ENCODE data around the gene GMDS.
A peak's percentile ranks its signal among the peaks of the same experiment; 100 is the strongest.

GMDS gene

DNA sequence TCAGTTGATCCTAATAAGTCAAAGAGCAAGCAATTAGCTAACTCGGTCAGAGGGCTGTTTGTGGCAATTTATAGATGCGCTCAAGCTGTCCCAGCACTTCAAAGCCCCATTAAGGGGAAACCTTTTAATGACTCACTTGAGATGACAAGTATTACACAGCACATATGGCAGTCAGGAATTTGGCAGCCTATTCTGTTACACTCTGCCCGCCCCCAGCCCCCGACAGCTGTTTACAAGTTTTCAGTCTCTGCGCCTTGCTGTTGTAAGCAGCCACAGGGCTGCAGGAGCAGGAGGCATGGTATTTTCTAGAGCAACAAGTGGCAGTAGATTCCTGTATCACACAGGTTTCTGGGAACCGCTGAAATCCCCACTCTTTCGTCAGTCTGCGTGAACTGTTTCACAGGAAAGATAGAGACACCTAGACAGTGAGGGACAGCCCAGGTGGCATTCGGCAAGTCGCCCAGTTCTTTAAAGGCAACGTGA, 372.7 kb downstream of the GMDS start:
- no peak overlapping the region for H2AFZ ChIP-seq (ENCODE audit: low read depth, low read length)
- no peaks in the 10 kb centered on the region for H3K36me3 ChIP-seq (replicated peaks; ENCODE audit: low read depth, low read length)
- no peaks in the 10 kb centered on the region for H3K79me2 ChIP-seq (ENCODE audit: low read length)
- H3K27me3 ChIP-seq (ENCODE audit: low read depth, low read length) = no peaks in the 10 kb centered on the region
- H3K4me1 ChIP-seq (ENCODE audit: low read length) = peaks cover 33% of the 10 kb centered on the region
- no peak overlapping the region for H3K9ac ChIP-seq (ENCODE audit: low read length)
- H3K4me3 ChIP-seq (ENCODE audit: low read length) = no peak overlapping the region
- H3K27ac ChIP-seq (ENCODE audit: low read length) = no peak overlapping the region
- no peak overlapping the region for H3K4me2 ChIP-seq (ENCODE audit: low read length)
- TF ChIP-seq, protein P1, sequence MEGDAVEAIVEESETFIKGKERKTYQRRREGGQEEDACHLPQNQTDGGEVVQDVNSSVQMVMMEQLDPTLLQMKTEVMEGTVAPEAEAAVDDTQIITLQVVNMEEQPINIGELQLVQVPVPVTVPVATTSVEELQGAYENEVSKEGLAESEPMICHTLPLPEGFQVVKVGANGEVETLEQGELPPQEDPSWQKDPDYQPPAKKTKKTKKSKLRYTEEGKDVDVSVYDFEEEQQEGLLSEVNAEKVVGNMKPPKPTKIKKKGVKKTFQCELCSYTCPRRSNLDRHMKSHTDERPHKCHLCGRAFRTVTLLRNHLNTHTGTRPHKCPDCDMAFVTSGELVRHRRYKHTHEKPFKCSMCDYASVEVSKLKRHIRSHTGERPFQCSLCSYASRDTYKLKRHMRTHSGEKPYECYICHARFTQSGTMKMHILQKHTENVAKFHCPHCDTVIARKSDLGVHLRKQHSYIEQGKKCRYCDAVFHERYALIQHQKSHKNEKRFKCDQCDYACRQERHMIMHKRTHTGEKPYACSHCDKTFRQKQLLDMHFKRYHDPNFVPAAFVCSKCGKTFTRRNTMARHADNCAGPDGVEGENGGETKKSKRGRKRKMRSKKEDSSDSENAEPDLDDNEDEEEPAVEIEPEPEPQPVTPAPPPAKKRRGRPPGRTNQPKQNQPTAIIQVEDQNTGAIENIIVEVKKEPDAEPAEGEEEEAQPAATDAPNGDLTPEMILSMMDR (IDR thresholded peaks at IDR 0.05; ENCODE audit: low read depth, low read length) = no peak
- TF ChIP-seq EZH2phosphoT487 (IDR thresholded peaks at IDR 0.05; ENCODE audit: low read depth) = no peak
- no peaks in the 10 kb centered on the region; the same call in 1 of the 2 replicates for H3K9me3 ChIP-seq (ENCODE audit: insufficient read depth, low read length)
- H4K20me1 ChIP-seq (ENCODE audit: insufficient read depth, low read length) = no peaks in the 10 kb centered on the region

DNA sequence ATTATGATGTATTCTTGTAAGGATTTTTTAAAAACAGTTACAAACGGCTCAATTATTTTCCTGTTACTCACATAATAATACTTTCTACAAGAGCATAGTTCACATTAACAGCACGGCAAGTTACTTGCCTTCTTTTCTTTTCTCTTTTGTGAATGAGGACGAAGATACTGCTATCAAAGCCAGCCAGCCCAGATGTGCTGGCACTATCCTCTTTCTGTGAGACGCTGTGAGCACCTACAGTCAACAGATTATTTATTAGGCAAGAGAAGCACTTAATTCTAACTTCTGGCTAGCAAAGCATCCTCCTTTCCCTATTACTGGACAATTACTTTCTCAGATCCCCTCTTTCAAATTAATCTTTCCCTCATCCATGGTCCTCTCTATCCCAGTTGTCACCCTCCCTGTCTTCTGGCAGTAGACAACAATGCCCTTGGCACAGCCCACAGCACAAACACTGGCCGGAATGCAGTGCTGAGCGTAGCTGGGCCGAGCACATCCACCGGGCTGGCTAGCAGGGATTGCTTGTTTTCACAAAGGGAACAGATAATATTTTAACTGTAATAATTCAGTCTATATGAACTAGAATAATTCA, 373.6 kb downstream of the GMDS start:
- Histone ChIP-seq H3K27ac (ENCODE audit: low read length) (no peak overlapping the region), H3K4me2 (ENCODE audit: low read length) (no peak overlapping the region), H2AFZ (ENCODE audit: low read depth, low read length) (no peak overlapping the region), H3K9ac (ENCODE audit: low read length) (no peak overlapping the region), H3K27me3 (ENCODE audit: low read depth, low read length) (no peaks in the 10 kb centered on the region), H3K4me1 (ENCODE audit: low read length) (peaks cover 42% of the 10 kb centered on the region), H4K20me1 (ENCODE audit: insufficient read depth, low read length) (no peaks in the 10 kb centered on the region), H3K9me3 (ENCODE audit: insufficient read depth, low read length) (no peaks in the 10 kb centered on the region; the same call in 1 of the 2 replicates), H3K4me3 (ENCODE audit: low read length) (no peak overlapping the region), H3K36me3 (replicated peaks; ENCODE audit: low read depth, low read length) (no peaks in the 10 kb centered on the region), H3K79me2 (ENCODE audit: low read length) (no peaks in the 10 kb centered on the region)
- no peak for TF ChIP-seq EZH2phosphoT487 (IDR thresholded peaks at IDR 0.05; ENCODE audit: low read depth)
- TF ChIP-seq, protein P1 (IDR thresholded peaks at IDR 0.05; ENCODE audit: low read depth, low read length) = no peak

DNA sequence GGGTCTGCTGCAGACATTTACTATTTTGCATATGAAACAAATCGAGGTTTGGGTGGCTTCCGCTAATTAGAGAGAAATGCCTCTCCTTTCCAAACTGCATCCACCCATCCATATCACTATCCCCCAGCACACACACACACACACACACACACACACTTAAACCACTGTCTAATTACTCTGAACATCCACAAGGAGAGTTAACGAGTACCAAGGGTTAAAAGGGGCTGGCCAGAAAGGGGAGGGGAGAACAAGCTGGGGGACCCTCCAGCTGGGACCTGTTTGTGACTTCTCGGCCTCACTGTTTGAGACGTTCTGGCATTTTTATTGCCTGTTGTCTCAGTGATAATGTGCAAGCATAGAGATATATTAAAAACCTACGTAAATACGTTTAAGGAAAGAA, 374.5 kb downstream of the GMDS start:
- H3K27ac ChIP-seq (ENCODE audit: low read length) = no peak overlapping the region

DNA sequence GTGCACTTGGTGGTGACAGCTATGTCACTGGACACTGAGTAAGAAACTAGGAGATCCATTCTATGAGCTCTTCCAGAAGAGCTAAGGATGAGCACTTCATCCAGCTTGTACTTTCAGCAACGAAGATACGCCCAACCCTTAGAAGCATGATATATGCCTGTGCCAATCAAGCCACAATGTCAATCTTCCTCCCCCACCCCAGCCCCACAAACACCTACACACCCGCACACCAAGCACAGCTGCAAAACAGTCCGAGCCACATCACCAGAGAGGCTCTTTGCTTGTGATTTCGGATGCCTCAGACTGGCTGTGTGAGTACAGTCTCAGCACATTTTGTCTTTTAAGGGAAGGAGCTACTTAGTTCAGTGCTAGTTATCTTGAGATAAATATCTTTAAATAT, 375.2 kb downstream of the GMDS start:
- peak overlapping the region; percentile 93 for H3K9ac ChIP-seq (ENCODE audit: low read length)

More for the DNA sequence above, 374.5 kb downstream of the GMDS start:
- Histone ChIP-seq H3K4me2 (ENCODE audit: low read length) (peak overlapping the region; percentile 88), H2AFZ (ENCODE audit: low read depth, low read length) (no peak overlapping the region), H3K36me3 (replicated peaks; ENCODE audit: low read depth, low read length) (no peaks in the 10 kb centered on the region), H3K79me2 (ENCODE audit: low read length) (no peaks in the 10 kb centered on the region), H3K27me3 (ENCODE audit: low read depth, low read length) (no peaks in the 10 kb centered on the region), H3K9me3 (ENCODE audit: insufficient read depth, low read length) (no peaks in the 10 kb centered on the region; the same call in 1 of the 2 replicates), H4K20me1 (ENCODE audit: insufficient read depth, low read length) (no peaks in the 10 kb centered on the region), H3K4me3 (ENCODE audit: low read length) (no peak overlapping the region), H3K4me1 (ENCODE audit: low read length) (peaks cover 45% of the 10 kb centered on the region), H3K9ac (ENCODE audit: low read length) (no peak overlapping the region)
- no peak for TF ChIP-seq EZH2phosphoT487 (IDR thresholded peaks at IDR 0.05; ENCODE audit: low read depth)
- TF ChIP-seq, protein P1 (IDR thresholded peaks at IDR 0.05; ENCODE audit: low read depth, low read length) = no peak

More for the DNA sequence above, 375.2 kb downstream of the GMDS start:
- H3K4me2 ChIP-seq (ENCODE audit: low read length) = peak overlapping the region; percentile 88
- H2AFZ ChIP-seq (ENCODE audit: low read depth, low read length) = no peak overlapping the region
- no peaks in the 10 kb centered on the region for H4K20me1 ChIP-seq (ENCODE audit: insufficient read depth, low read length)
- peak overlapping the region; percentile 69 for H3K4me3 ChIP-seq (ENCODE audit: low read length)
- no peaks in the 10 kb centered on the region for H3K36me3 ChIP-seq (replicated peaks; ENCODE audit: low read depth, low read length)
- TF ChIP-seq, protein P1 (IDR thresholded peaks at IDR 0.05; ENCODE audit: low read depth, low read length) = no peak
- TF ChIP-seq EZH2phosphoT487 (IDR thresholded peaks at IDR 0.05; ENCODE audit: low read depth) = no peak
- no peaks in the 10 kb centered on the region for H3K79me2 ChIP-seq (ENCODE audit: low read length)
- no peaks in the 10 kb centered on the region for H3K27me3 ChIP-seq (ENCODE audit: low read depth, low read length)
- peaks cover 47% of the 10 kb centered on the region for H3K4me1 ChIP-seq (ENCODE audit: low read length)
- peak overlapping the region; percentile 98 for H3K27ac ChIP-seq (ENCODE audit: low read length)
- H3K9me3 ChIP-seq (ENCODE audit: insufficient read depth, low read length) = no peaks in the 10 kb centered on the region; the same call in 1 of the 2 replicates

Measured in OCI-LY3 (cell line).